SU-DHL-6 (cell line): ENCODE measurements around the gene HCN4.

Source experiments
- H2AFZ ChIP-seq: fragments of 200-600 bp; sonication (generic); 2 replicates; pipeline ENCODE4 v1.6.1; 2014; ENCODE audit warnings: low read depth, mild to moderate bottlenecking, moderate library complexity, mixed read lengths, antibody characterized with exemption, low read length; ENCODE audit not compliant: severe bottlenecking
- H3F3A ChIP-seq: fragments of 200-600 bp; shearing (Covaris generic); 2 replicates; pipeline ENCODE4 v1.6.0; 2016; ENCODE audit warnings: antibody characterized with exemption, mild to moderate bottlenecking; ENCODE audit not compliant: insufficient read depth
- H3K27ac ChIP-seq: fragments of 200-600 bp; sonication (generic); 2 replicates; pipeline ENCODE4 v1.5.1; 2016; ENCODE audit warnings: low read depth, mild to moderate bottlenecking, low read length, moderate library complexity, mixed read lengths
- H3K27me3 ChIP-seq: fragments of 200-600 bp; sonication (generic), shearing (Covaris generic); 2 replicates; pipeline ENCODE4 v1.6.0; 2014; ENCODE audit warnings: mild to moderate bottlenecking, low read length
- H3K36me3 ChIP-seq: fragments of 200-600 bp; sonication (generic); 2 replicates; pipeline ENCODE4 v1.6.1; 2014; ENCODE audit warnings: mild to moderate bottlenecking, low read length, mixed read lengths
- H3K4me2 ChIP-seq: fragments of 300-600, 200-600 bp; shearing (Covaris generic), sonication (generic); 2 replicates; pipeline ENCODE4 v1.6.0; 2014; ENCODE audit warnings: low read length, low read depth, mild to moderate bottlenecking; ENCODE audit not compliant: poor library complexity, severe bottlenecking
- H3K4me3 ChIP-seq: fragments of 200-600 bp; sonication (generic); 2 replicates; pipeline ENCODE4 v1.5.1; 2014; ENCODE audit warnings: antibody characterized with exemption, low read length, mild to moderate bottlenecking, mixed read lengths; ENCODE audit not compliant: insufficient read depth, poor library complexity, severe bottlenecking
- H3K79me2 ChIP-seq: fragments of 200-600 bp; sonication (generic); 2 replicates; pipeline ENCODE4 v1.6.1; 2014; ENCODE audit warnings: mild to moderate bottlenecking, low read length, moderate library complexity; ENCODE audit not compliant: insufficient read depth
- H3K9ac ChIP-seq: fragments of 200-600 bp; sonication (generic); 2 replicates; pipeline ENCODE4 v1.7.0; 2014; ENCODE audit warnings: mild to moderate bottlenecking, low read length
- H3K9me2 ChIP-seq: fragments of 200-600 bp; sonication (generic); replicated peaks from 2 replicates; pipeline ENCODE4 v1.6.1; 2014; ENCODE audit warnings: low read length; ENCODE audit not compliant: insufficient read depth
- H3K9me3 ChIP-seq: fragments of 200-600 bp; sonication (generic); 2 replicates; pipeline ENCODE4 v1.6.1; 2014; ENCODE audit warnings: low read length, mixed read lengths; ENCODE audit not compliant: insufficient read depth
- H4K20me1 ChIP-seq: fragments of 200-600 bp; sonication (generic); 2 replicates; pipeline ENCODE4 v1.6.1; 2014; ENCODE audit warnings: low read depth, mild to moderate bottlenecking, antibody characterized with exemption, low read length, moderate library complexity, mixed read lengths
- CTCF ChIP-seq: fragments of 200-600 bp; sonication (generic); IDR thresholded peaks from one replicate; pipeline ENCODE4 v1.5.1; 2017; ENCODE audit warnings: antibody characterized with exemption, mild to moderate bottlenecking, low read length, moderate library complexity; ENCODE audit not compliant: insufficient read depth, poor library complexity, severe bottlenecking
- EZH2phosphoT487 ChIP-seq: fragments of 200-600 bp; sonication (generic), shearing (Covaris generic); conservative IDR thresholded peaks from 2 replicates; pipeline ENCODE4 v1.6.1; 2018; ENCODE audit warnings: mild to moderate bottlenecking, antibody characterized with exemption, low read length, moderate library complexity, mixed read lengths

The HCN4 gene

GRCh38 chr15:73326157-73326556, 42.6 kb downstream of the HCN4 start:
- no peak overlapping the region for H2AFZ ChIP-seq
- no peaks in the 10 kb centered on the region for H3K9me2 ChIP-seq
- no peak overlapping the region for H3K9ac ChIP-seq
- H3K9me3 ChIP-seq = no peaks in the 10 kb centered on the region
- no peaks in the 10 kb centered on the region for H3F3A ChIP-seq
- H4K20me1 ChIP-seq = no peaks in the 10 kb centered on the region
- no peaks in the 10 kb centered on the region for H3K27me3 ChIP-seq
- H3K4me2 ChIP-seq = no peak overlapping the region
- no peak overlapping the region for H3K27ac ChIP-seq
- no peak for TF ChIP-seq CTCF
- TF ChIP-seq EZH2phosphoT487 = no peak
- H3K79me2 ChIP-seq = no peaks in the 10 kb centered on the region
- no peak overlapping the region for H3K4me3 ChIP-seq
- H3K36me3 ChIP-seq = no peaks in the 10 kb centered on the region

GRCh38 chr15:73325191-73325861, 43.4 kb downstream of the HCN4 start:
- Histone ChIP-seq H3K9ac (no peak overlapping the region), H3K9me3 (no peaks in the 10 kb centered on the region), H4K20me1 (no peaks in the 10 kb centered on the region), H3K27ac (no peak overlapping the region), H3K4me3 (no peak overlapping the region), H3F3A (no peaks in the 10 kb centered on the region), H2AFZ (no peak overlapping the region), H3K9me2 (no peaks in the 10 kb centered on the region), H3K79me2 (no peaks in the 10 kb centered on the region), H3K4me2 (no peak overlapping the region), H3K36me3 (no peaks in the 10 kb centered on the region), H3K27me3 (no peaks in the 10 kb centered on the region)
- TF ChIP-seq CTCF (no peak), EZH2phosphoT487 (no peak)

GRCh38 chr15:73324496-73325170, 44.1 kb downstream of the HCN4 start:
- Histone ChIP-seq H3K4me2 (no peak overlapping the region), H3K27ac (no peak overlapping the region), H3K9me2 (no peaks in the 10 kb centered on the region), H3K36me3 (no peaks in the 10 kb centered on the region), H3K9ac (no peak overlapping the region), H3K27me3 (no peaks in the 10 kb centered on the region), H3K79me2 (no peaks in the 10 kb centered on the region), H3F3A (no peaks in the 10 kb centered on the region), H3K9me3 (no peaks in the 10 kb centered on the region), H2AFZ (no peak overlapping the region), H4K20me1 (no peaks in the 10 kb centered on the region), H3K4me3 (no peak overlapping the region)
- no peak for TF ChIP-seq EZH2phosphoT487
- TF ChIP-seq CTCF = no peak
